NOMO-1 treated with DMSO at 0.1 percent for 48 hours (cell line): ENCODE results near the gene ME3.

Experiments used
- DNase-seq: peaks from one replicate; lab custom pipeline; 2025; ENCODE audit not compliant: unreplicated experiment; lab: John Stamatoyannopoulos, UW

The ME3 gene

GRCh38 chr11:86468169-86468568 is 204.2 kb downstream of the ME3 start:
- no peak for DNase-seq

GRCh38 chr11:86464509-86465221 is 207.8 kb downstream of the ME3 start:
- DNase-seq = no peak

- DNase-seq = no peak
These were observed 208.5 kb downstream of the ME3 start for GRCh38 chr11:86463955-86464354.

GRCh38 chr11:86463120-86463519 is 209.3 kb downstream of the ME3 start:
- DNase-seq = no peak

- DNase-seq = no peak
These were observed 210.5 kb downstream of the ME3 start for GRCh38 chr11:86461892-86462291.

GRCh38 chr11:86460461-86461385 is 211.7 kb downstream of the ME3 start:
- DNase-seq = no peak

GRCh38 chr11:86459682-86460460 is 212.5 kb downstream of the ME3 start:
- DNase-seq = no peak

- DNase-seq = no peak
These were observed 213.4 kb downstream of the ME3 start for GRCh38 chr11:86459002-86459385.

- no peak for DNase-seq
These were observed 214.0 kb downstream of the ME3 start for GRCh38 chr11:86458294-86459001.

GRCh38 chr11:86456075-86456939 is 216.1 kb downstream of the ME3 start:
- peak; percentile 63 for DNase-seq

- DNase-seq = peak; percentile 18
These were observed 219.0 kb downstream of the ME3 start for GRCh38 chr11:86453290-86454030.

- no peak for DNase-seq
These were observed 222.3 kb downstream of the ME3 start for GRCh38 chr11:86449993-86450629.

GRCh38 chr11:86447763-86448480 is 224.5 kb downstream of the ME3 start:
- DNase-seq = no peak

GRCh38 chr11:86446924-86447285 is 225.5 kb downstream of the ME3 start:
- no peak for DNase-seq

GRCh38 chr11:86446163-86446923 is 226.1 kb downstream of the ME3 start:
- DNase-seq = no peak

- no peak for DNase-seq
These were observed 227.4 kb downstream of the ME3 start for GRCh38 chr11:86444981-86445380.

GRCh38 chr11:86443415-86443814 is 229.0 kb downstream of the ME3 start:
- DNase-seq = no peak
